ENCODE measurements around the gene HES7. TPM values are rescaled to one million over a fixed set of nuclear protein-coding genes. Genes with fewer than 3 reads are reported as not detected.
"Not testable (repeated sequence)": the region's sequence is repeated elsewhere in the genome, so short reads cannot be mapped to it uniquely, and the experiment has no call there.

The HES7 gene
- total RNA-seq, 1 donor from 2014 or later: not detected

DNA sequence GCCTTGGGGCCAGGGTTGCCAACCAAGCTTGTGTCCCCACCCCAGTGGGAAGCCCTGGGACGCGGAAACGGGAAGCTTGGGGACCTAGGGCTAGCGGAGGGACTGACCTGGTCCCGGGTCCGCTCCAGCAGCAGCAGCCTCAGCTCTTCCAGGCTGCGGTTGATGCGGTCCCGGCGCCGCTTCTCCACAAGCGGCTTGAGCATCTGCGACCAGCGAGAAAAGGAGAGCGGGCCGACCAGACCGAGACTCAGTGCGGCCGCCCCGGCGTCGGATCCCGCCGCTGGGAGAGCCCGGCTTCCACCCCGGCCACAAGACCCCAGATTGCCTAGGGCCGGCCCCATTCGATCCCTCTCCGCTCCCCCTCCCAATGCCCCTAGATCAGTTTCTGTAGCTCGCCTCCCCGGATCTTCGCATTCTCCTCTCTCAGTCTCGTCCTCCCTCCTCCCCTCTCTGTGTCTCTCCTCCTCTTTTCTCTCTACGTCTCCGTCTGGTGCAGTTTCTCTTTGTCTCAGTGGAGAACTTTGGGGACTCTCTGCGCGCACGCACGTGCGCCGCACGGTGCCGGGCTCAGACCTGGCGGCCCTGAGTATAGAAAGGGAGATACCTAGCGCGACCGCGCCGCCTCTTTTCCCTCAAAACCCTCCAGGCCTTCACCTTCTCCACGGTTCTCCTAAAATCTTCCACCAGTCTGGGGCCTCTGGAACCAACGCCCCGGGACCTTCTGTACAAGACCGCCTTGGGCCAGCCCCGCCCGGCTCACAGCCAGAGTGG is 797 bp downstream of the HES7 start:
- no peak for DNase-seq (ENCODE audit: low spot score)

DNA sequence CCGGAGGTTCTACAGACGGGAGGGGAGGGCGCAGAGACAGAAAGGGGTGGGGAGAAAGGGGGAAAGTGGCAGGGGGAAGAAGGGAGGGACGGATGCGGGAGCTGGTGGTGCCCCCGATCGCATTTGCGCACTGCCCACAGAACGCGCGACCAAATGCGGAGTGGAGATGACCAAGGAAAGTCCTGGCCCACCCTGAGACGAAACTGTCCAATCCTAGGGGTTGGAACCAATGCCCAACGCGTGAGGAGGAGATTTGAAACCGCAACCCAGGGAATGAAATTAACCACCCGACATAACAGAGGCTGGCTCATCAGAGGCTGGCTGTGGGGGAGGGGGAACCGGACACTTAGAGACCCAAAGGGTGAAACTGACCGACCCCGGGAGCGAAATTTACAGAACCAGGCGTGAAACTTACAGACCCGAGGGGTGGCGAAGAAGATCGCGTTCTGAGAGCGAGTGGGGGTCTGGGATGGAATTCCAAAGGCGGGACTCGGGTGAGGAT is 1.4 kb downstream of the HES7 start:
- no peak for DNase-seq (ENCODE audit: low spot score)

DNA sequence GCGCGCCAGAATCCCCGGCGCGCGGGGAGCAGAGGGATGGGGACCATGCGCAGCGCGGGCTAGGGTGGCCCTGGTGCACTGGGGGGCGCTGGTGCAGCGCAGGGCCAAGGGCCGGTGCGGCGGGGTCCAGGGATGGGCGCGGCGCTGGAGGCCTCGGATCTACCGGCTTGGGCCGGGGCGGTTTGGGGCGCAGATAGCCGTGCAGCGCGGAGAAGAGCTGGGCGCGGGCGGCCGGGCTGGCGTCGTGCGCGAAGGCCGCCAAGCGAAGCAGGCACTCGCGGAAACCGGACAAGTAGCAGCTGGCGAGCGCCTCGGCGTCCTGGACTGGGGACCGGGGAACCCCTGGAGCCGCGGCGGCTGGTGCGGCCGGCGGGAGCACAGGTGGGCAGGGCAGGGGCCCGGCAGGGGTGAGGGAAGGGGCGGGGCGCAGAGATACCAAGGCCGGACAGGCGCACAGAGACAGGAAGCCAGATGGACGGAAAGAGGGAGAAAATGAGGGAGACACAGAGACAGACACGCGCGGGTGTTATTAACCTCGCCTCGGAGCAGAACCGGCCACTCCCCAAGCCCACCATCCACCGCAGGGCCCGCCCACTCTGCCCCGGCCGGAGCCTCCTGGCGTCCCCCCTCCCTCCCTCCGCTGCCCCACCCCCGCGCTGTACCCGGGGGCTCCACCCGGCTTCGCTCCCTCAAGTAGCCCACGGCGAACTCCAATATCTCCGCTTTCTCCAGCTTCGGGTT is 2.1 kb downstream of the HES7 start:
- DNase-seq (ENCODE audit: low spot score): no peak

DNA sequence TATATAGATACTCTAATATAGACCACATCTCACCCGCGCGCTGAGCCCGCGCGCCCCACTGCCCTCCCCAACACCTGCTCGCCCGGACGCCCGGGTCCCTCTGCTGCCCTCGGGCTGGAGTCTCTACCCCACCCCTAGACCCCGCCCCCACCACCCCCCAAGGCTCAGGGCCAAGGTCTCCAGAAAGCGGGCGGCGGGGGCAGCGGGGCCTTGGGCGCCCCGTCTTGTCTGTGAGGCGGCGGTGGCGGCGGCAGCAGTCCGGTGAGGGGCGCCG is 2.6 kb downstream of the HES7 start:
- DNase-seq (ENCODE audit: low spot score): no peak

DNA sequence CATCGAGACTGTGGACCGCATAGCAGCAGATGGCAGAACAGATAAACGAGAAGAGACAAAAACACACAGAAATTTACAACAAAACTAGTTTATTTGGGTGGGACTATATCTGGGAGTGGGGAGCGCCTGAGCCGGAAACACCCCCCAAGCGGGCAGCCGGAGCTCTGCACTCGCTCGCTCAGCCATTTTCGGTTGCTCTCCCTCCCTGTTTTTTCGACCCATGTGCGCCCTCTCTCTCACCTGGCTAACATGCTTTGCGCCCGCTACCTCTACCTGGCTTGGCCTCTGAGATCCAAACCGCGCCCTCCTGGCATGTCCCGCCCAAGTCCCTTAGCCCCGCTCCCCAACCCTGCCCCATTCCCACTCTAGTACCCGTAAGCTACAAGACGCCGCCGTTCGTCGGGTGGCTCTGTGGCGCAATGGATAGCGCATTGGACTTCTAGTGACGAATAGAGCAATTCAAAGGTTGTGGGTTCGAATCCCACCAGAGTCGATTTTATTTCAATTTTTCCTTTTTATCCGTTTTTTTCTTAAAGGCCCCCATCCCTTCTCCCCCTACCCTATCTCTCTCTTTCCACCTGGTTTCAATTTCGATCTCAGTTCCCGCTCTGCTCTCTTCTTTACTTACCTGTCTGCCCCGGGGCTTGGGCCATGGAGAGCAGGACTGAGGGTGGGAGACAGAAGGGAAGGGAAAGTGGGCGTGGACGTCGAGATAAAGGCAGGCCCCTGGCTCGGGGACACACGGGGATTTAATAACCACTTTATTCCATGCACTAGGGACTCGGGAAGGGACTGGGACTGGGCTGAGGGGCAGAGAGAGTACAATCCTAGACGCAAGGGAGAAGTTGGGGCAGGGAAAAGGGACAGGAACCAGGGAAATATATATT is 3.1 kb downstream of the HES7 start:
- DNase-seq (ENCODE audit: low spot score): no peak

DNA sequence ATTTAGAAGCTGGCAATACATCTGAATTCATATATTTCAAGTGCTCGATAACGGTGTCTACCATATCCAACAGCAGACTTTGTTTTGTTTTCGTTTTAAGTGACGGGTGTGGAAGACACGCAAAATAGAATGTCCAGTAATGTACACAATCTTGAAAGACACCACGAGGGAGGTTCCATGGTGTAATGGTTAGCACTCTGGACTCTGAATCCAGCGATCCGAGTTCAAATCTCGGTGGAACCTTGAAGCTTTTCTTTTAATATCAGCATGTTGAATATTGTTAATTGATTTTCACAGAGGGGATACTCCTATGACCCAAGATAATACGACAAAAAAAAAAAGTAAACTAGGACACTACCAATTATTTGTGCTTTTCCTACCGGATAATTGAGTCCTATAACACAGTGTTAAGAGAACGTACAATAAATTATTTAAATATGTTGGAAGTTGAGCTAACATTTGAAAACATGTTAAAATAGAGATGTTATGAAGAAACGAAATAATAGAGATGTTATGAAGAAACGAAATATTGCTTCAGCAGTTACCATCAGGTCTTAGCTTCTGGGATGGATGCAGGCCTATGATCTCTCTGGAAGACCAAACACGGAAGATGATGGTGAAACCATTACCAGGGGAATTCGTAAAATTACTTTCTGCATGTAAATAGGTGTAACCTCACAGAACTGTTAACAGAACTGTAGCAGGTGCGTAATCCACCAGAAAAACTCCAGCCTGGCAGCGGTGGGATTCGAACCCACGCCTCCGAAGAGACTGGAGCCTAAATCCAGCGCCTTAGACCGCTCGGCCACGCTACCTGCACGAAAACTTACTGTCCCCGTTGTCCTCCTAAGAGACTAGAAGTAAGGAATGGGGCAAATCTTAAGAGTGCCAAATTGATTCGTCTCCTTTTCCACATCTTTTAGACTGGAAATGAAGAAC is 4.1 kb downstream of the HES7 start:
- DNase-seq (ENCODE audit: low spot score): no peak

DNA sequence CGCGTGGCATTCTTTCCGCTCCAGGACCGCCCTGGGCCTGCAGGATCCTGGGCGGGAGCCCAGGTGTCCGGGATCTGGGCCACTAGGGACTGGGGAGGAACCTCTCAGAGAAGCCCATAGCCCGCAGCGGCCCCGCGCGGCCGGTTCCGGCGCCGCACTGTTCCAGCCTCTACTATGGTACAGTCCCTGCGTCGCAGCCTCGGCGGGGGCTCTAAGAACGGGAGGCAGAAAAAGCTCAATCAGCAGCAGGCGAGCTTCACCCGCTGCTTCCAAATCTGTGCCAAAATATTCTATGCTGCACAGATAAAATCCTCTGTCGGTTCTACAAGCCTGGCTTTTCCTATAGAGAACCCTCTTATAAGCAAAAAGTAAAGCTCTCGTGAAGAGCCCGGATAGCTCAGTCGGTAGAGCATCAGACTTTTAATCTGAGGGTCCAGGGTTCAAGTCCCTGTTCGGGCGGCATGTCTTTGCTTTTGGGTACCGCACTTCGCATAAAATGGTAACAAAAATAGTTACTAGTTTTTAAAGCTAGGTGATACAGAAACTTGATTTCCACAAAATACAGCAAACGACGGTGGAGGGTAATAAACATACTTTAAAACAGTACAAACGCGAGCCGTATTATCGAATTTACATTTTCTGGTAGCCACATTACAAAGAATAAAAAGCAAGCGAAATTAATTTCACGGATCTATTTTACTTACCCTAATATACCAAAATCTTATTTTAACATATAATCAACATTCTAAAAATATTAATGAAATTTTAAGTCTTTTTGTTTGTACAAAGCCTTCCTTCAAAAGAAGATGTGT is 4.9 kb downstream of the HES7 start:
- no peak for DNase-seq (ENCODE audit: low spot score)

DNA sequence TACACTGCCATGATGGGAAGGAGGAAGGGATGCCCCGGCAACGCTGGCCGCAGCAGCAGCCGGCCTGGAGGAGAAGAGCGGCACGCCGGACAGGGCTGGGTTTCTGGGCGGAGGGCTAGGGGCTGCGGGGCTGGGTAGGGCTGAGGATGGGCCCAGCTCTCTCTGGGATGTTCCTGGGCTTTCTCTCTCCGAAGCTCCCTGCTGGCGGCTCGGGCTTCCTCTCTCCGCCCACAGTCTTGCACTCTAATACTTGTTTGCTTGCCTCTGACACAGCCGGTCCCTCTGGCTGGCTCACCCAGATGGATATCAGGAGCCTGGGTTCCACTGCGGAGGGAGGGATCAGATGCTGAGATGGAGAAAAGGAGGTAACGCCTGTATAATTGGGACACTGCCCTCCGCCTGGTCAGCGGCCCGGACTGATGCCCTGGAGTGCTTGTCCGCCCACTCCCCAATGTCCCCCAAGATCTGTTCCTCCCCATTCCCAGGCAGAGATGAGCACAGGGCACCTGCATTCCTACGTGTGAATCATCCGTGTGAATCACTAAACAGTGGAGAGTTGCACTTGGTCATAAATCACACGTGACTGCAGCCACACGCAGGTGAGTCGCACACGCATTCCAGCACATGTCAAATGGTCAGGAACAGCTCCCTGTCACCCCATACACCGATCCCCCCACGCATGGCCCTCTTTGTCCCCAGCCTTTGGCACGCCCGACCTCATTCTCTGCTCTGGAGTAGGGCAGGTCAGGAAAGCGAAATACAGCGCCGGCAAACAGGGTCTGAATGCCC is 5.7 kb downstream of the HES7 start, which contains the start of gene ALOXE3:
TSS of gene ALOXE3 (minus strand) at position 535 of the 789 bp plus-strand sequence. CDS start at position 11, 524 bp downstream.
- DNase-seq (ENCODE audit: low spot score): no peak

DNA sequence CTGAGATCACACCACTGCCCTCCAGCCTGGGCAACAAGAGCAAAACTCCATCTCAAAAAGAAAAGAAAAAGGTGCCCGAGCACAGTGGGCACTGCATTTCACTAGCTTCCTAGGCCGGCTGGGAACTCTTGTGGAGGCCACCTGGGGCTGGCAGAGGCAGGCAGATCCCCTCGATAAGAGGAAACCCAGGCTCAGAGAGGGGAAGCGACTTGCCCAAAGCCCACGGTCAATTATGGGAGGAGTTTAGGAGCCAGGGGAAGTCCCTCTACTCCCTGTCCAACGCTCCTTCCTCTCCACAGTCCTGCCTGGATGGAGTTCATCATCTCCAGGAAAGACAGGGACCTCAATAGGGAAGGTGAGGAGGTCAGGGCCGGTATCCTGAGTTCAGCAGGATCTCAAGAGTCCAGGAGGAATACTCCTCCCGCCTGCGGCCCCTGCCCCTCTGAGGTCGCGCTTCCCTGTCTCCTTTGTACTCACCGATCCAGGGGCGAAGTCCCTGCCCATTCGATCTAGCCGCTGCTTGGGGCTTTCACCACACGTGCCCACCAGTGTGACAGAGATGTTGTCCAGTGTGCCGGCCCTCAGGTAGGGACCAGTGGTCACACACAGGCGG is 6.4 kb downstream of the HES7 start:
- no peak for DNase-seq (ENCODE audit: low spot score)

DNA sequence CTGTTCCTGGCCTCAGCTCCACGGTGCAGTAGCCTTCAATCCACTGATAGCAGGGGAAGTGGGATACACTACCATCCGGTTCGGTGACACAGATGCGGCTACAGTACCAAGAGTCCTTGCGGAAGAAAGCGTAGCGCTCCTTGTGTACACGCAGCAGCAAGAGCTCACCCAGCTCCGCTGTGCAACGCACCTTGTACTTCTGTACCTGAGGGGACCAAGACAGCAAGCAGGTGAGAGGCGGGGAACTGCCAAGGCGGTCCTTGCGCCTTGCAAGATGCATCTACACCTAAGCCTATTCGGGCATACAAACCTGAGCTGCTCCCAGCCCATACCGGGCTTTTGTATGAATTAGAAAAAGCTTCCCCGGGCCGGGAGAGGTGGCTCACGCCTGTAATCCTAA is 7.1 kb downstream of the HES7 start:
- no peak for DNase-seq (ENCODE audit: low spot score)

DNA sequence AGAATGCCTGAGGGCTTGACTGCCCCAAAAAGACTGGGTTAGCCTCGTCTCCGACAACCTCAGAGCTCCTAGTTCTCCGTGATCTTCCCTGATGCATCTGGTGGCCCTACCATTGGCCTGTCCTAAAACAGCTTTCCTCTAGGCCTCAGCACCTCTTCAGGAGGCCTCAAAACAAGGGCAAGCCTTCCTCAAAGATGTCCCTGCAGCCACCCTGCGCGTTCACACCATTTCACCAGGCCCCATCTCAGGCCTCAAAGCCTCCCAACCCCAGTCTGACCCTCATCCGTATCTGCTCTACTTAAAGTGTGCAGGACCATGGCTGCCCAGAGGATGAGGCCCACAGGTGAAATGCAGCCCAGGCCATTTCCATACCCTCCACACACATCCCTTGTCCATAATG is 13.0 kb downstream of the HES7 start:
- DNase-seq (ENCODE audit: low spot score): no peak

DNA sequence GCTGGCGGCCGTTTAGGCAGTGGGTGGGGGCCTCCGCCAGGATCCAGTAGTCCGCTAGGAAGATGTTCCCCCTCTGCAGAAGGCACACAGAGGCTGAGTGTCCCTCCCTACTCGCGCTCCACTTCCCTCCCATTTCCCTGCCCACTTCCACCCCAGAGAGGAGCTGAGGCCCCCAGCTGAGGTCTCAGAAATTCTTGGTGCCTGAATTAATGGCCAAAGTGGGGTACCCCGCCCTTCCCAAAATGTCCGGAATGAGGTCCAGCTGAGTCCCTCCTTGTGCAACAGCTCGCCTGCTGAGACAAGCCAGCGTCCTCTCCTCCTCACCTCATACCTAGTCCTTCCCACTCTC is 13.5 kb downstream of the HES7 start:
- no peak for DNase-seq (ENCODE audit: low spot score)

DNA sequence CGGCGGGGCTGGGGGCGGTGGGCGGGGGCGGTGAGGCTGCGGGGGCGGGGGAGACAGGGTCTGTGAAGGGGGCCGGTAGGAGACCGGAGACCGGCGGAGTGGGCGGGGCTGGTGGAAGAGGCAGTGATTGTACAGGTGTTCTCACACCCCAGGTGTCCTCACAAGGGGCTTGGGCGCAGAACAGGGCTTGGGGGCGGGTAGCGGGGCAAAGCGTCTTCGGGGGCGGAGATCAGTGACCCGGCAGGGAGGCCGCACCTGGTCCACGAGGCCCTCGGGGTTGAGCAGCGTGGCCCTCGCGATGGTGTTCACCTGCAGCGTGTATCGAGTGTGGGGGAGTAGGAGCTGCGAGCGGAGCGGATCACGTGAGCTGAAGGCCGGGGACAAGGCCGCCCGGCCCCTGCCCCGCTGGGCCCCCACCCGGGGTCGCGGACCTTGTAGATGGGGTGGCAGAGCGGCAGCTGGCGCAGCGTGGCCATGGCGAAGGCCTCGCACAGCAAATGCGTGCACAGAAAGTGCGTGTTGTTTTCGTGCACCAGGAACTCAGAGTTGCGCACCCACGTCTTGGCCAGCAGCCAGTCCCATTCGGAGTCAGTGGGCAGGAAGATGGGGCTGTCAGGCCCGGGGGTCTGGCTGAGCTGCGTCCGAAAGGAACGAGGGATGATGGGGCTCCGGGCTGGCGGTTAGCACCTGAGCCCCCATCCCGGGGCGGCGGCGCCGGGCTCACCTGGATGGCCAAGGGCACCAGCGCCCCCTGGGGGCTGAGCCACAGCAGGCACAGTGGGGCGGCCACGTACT is 14.0 kb downstream of the HES7 start:
- no peak for DNase-seq (ENCODE audit: low spot score)

DNA sequence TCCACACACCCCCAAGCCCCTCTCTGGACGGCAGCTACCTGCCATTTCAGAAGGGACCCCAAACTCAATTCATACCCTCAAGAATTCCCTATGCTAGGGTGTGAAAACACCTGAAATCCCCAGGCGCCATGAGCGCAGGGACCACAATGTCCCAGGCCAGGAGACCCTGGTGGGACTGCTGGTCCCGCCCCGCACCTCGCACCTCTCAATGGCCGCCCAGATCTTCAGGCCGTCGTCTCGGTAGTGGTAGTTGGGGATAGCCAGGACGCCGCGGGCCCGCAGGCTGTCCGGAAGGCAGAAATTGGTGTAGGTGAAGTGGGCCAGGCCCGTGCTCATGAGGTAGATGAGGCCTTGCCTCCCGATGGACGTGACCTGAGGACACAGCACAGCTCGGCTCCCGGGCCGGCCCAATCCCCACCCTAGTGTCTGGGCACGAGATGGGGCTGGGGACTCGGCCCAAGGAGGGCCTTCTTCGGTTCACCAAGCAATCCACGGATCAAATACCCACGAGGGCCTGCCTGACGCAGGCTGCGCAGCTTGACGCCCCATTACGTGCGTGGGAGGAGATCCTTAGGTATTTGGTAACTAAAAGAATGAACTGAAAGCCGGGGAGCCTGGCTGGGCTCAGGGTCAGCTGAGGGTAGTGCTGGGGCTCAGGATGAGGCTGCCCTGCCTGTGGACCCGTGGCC is 14.8 kb downstream of the HES7 start:
- no peak for DNase-seq (ENCODE audit: low spot score)

DNA sequence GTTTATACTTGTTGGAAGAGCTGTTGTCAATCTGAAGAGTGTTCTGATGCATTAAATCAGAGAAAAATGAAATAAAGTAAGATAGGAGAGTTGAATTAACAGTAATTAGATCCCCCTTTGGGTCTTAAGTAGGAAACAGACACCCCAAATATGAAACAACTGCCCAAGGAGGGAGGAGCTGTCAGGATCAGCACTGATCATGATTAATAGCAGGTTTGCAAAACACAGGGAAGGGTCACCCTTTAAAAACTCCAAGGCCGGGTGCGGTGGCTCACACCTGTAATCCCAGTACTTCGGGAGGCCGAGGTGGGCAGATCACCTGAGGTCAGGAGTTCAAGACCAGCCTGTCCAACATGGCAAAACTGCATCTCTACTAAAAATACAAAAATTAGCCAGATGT is 16.9 kb downstream of the HES7 start:
- DNase-seq (ENCODE audit: low spot score): not testable (repeated sequence)

DNA sequence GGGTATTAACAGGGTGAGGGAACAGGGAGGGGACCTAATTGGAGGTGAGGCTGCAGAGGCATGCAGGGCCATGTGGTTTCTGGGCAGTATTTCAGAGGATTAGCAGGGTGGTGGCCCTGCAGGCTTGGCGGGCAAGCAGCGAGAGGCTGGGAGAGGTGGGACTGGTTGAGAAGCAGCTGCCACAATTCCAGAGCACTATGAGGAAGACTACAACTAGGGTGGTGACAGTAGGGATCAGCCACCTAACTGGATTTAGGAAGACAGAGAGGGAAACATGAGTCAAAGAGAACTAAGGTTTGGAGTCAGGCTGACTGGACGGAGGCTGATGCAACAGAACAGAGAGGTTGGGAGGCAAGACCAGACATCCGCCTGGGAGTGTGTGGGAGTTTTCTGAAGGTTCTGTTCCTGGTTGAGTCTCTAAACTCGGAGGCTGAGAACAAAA is 17.9 kb downstream of the HES7 start:
- no peak for DNase-seq (ENCODE audit: low spot score)

DNA sequence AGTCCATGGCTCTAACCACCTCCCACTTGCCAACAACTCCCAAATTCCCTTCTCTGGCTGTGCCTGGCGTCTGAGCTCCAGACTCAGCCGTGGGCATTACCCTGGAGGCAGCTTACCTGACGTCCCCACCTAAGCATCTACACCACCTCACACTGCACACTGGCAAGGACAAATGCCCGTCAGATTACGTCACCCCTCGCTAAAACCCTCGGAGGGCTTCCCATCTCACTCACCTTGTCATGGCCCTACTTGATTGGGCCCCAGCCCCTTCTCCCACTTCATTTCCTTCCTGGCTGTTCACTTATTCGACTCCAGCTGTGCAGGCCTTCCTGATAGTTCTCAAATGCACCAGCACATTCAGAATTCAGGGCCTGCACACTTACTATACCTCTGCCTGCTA is 19.0 kb downstream of the HES7 start:
- no peak for DNase-seq (ENCODE audit: low spot score)

Data from mesenteric fat pad (tissue), 1 donor.